CD14-positive monocyte (primary cell): ENCODE results near the gene KDM6A. TPM values are rescaled to one million over a fixed set of nuclear protein-coding genes. Genes with fewer than 3 reads are reported as not detected.

Source experiments
- DNase-seq, 3 donors: peaks; one replicate each; pipeline ENCODE4 v3.0.0-alpha.2; 2011 to 2022
- H2AFZ ChIP-seq: 2 replicates; pipeline ENCODE4 v1.6.0; 2012; ENCODE audit warnings: mild to moderate bottlenecking, low read depth, low read length, inconsistent platforms; ENCODE audit not compliant: insufficient read depth, poor library complexity, severe bottlenecking
- H3K27ac ChIP-seq, 2 donors: 1 replicate in 1 of 2; 2 replicates in 1 of 2; pipeline ENCODE4 v1.5.1; 2012 to 2013; ENCODE audit warnings: low read length in 2 of 2, control low read depth in 1 of 2, inconsistent platforms in 1 of 2, low read depth in 1 of 2, mild to moderate bottlenecking in 1 of 2
- H3K27me3 ChIP-seq, 2 donors: one replicate each; pipeline versions ENCODE4 v1.6.0 to v1.6.1; 2011 to 2013; ENCODE audit warnings: low read length in 2 of 2; ENCODE audit not compliant: control insufficient read depth in 2 of 2, insufficient read depth in 2 of 2
- H3K36me3 ChIP-seq, 2 donors: replicated peaks in 1 of 2; 1 replicate in 1 of 2; 2 replicates in 1 of 2; pipeline versions ENCODE4 v1.5.1 to v1.6.1; 2012 to 2013; ENCODE audit warnings: low read length in 2 of 2, control low read depth in 1 of 2, inconsistent platforms in 1 of 2, mild to moderate bottlenecking in 1 of 2; ENCODE audit not compliant: insufficient read depth in 2 of 2, control insufficient read depth in 1 of 2
- H3K4me1 ChIP-seq, 2 donors: 1 replicate in 1 of 2; 2 replicates in 1 of 2; pipeline versions ENCODE4 v1.5.1 to v1.6.1; 2012 to 2013; ENCODE audit warnings: low read length in 2 of 2, control low read depth in 1 of 2, inconsistent platforms in 1 of 2, mild to moderate bottlenecking in 1 of 2, moderate library complexity in 1 of 2; ENCODE audit not compliant: insufficient read depth in 2 of 2, control insufficient read depth in 1 of 2
- H3K4me2 ChIP-seq: replicated peaks from 2 replicates; pipeline ENCODE3; 2012; ENCODE audit warnings: low read length, moderate library complexity, mild to moderate bottlenecking; ENCODE audit not compliant: poor library complexity, severe bottlenecking; ENCODE audit errors: extremely low read depth
- H3K4me3 ChIP-seq, 3 experiments: fragments of 200-600 bp in 1 of 3; sonication (generic) in 1 of 3; replicated peaks in 1 of 3; 1 replicate in 2 of 3; 2 replicates in 1 of 3; pipeline ENCODE4 v1.5.1; 2011 to 2013; ENCODE audit warnings: low read length in 3 of 3, mild to moderate bottlenecking in 3 of 3, control low read depth in 2 of 3, low read depth in 2 of 3, inconsistent platforms in 1 of 3, moderate library complexity in 1 of 3
- H3K79me2 ChIP-seq: 2 replicates; pipeline ENCODE4 v1.6.0; 2012; ENCODE audit warnings: mild to moderate bottlenecking, control low read depth, inconsistent platforms, low read length, moderate library complexity; ENCODE audit not compliant: insufficient read depth
- H3K9ac ChIP-seq: 2 replicates; pipeline ENCODE4 v1.6.0; 2017; ENCODE audit warnings: low read length, mild to moderate bottlenecking; ENCODE audit not compliant: insufficient read depth, poor library complexity, severe bottlenecking
- H3K9me3 ChIP-seq, 2 donors: replicated peaks in 1 of 2; 1 replicate in 1 of 2; 2 replicates in 1 of 2; pipeline versions ENCODE4 v1.5.1 to v1.6.1; 2012 to 2013; ENCODE audit warnings: low read length in 2 of 2, control low read depth in 1 of 2; ENCODE audit not compliant: control insufficient read depth in 1 of 2, insufficient read depth in 1 of 2
- H4K20me1 ChIP-seq: 2 replicates; pipeline ENCODE4 v1.6.0; 2012; ENCODE audit warnings: mild to moderate bottlenecking, low read length, control low read depth, moderate library complexity; ENCODE audit not compliant: insufficient read depth
- H3K27ac Mint-ChIP-seq, 7 donors: one replicate each; pipeline ENCODE4 v1.8.0; 2020; ENCODE audit warnings: mild to moderate bottlenecking in 7 of 7, mixed read lengths in 7 of 7, moderate library complexity in 6 of 7, inconsistent platforms in 2 of 7
- H3K27me3 Mint-ChIP-seq, 3 donors: one replicate each; pipeline ENCODE4 v1.8.0; 2021 to 2022; ENCODE audit warnings: low read depth in 3 of 3, mild to moderate bottlenecking in 3 of 3, mixed read lengths in 3 of 3, moderate library complexity in 3 of 3, inconsistent platforms in 1 of 3
- H3K36me3 Mint-ChIP-seq, 2 donors: one replicate each; pipeline ENCODE4 v1.8.0; 2020; ENCODE audit warnings: mixed read lengths in 2 of 2, inconsistent platforms in 1 of 2, mild to moderate bottlenecking in 1 of 2
- H3K4me1 Mint-ChIP-seq: one replicate; pipeline ENCODE4 v1.8.0; 2020; ENCODE audit warnings: mild to moderate bottlenecking, mixed read lengths
- H3K4me3 Mint-ChIP-seq, 2 donors: one replicate each; pipeline ENCODE4 v1.8.0; 2020; ENCODE audit warnings: mild to moderate bottlenecking in 2 of 2, mixed read lengths in 2 of 2, moderate library complexity in 1 of 2
- H3K9me3 Mint-ChIP-seq, 7 donors: one replicate each; pipeline ENCODE4 v1.8.0; 2020 to 2022; ENCODE audit warnings: mixed read lengths in 7 of 7, mild to moderate bottlenecking in 6 of 7, moderate library complexity in 6 of 7, inconsistent platforms in 2 of 7
- WGBS: methylation state at CpG from one replicate; pipeline ENCODE4 v1.1.5; 2013; ENCODE audit warnings: missing lambda C conversion rate; ENCODE audit not compliant: insufficient coverage; 5-methylcytosine and 5-hydroxymethylcytosine counted together
- intact Hi-C, 2 donors: fragments of 100-400 bp; cut with micrococcal nuclease; formaldehyde crosslinking; loops; one replicate each; pipeline versions ENCODE4 v1.15.0 to v1.15.1; 2023
- polyA plus RNA-seq, 3 donors: library from polyadenylated mRNA; depleted of rRNA in 1 of 3; unstranded in 2 of 3; stranded (reverse) in 1 of 3; fragments of 300-500 nt in 2 of 3; fragments of >200 nt in 1 of 3; fragmentation: Illumina TruSeq in 2 of 3; gene quantifications; 1 replicate in 2 of 3; 2 replicates in 1 of 3; pipeline ENCODE4 v1.2.3, GENCODE V29; 2012 to 2021
- TF ChIP-seq, protein P1 (sequence below): fragments of 200-600 bp; IDR thresholded peaks from one replicate; pipeline ENCODE4 v1.8.0; 2022; ENCODE audit warnings: antibody characterized with exemption, mild to moderate bottlenecking

Gene KDM6A
- polyA plus RNA-seq, 3 donors: 7.6 to 35.0 (median 13.8) TPM

DNA sequence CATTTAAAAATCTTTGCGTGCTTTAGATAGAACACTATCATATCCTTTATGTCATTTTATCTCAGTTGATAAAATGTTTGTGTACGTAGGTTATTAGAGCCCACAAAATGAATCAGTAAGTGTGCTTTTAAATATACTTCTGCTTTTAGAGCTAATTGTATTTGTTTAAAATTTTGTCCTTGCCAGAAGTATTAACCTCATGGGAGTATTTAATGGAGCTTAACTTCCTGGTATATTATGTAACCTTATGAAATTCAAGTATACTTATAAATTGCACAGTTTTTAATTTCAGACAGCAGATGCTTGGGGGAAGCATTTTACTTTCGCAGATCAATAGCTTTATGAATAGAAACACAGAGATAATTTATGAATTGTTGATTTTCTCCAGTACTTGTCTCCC is 237.5 kb downstream of the KDM6A start:
- DNase-seq: no peak
- Mint-ChIP-seq H3K4me3 (no peak overlapping the region), H3K27ac (no peak overlapping the region), H3K36me3 (peaks cover 34 to 64% of the 10 kb centered on the region in 2 donors), H3K27me3 (no peaks in the 10 kb centered on the region), H3K9me3 (peaks cover 0 to 2% (median 0%) of the 10 kb centered on the region in 7 donors), H3K4me1 (no peaks in the 10 kb centered on the region)
- Histone ChIP-seq H3K27me3 (no peaks in the 10 kb centered on the region), H3K9ac (no peak overlapping the region), H3K79me2 (no peaks in the 10 kb centered on the region), H2AFZ (no peak overlapping the region), H3K4me2 (no peak overlapping the region), H3K4me1 (no peaks in the 10 kb centered on the region), H3K4me3 (no peak overlapping the region), H3K36me3 (peaks cover 15 to 80% of the 10 kb centered on the region in 2 donors), H3K27ac (no peak overlapping the region), H3K9me3 (no peaks in the 10 kb centered on the region), H4K20me1 (no peaks in the 10 kb centered on the region)
- intact Hi-C loops: no loop called here
- WGBS: no CpG with 5 or more reads among the region's 3 CpGs
- TF ChIP-seq, protein P1, sequence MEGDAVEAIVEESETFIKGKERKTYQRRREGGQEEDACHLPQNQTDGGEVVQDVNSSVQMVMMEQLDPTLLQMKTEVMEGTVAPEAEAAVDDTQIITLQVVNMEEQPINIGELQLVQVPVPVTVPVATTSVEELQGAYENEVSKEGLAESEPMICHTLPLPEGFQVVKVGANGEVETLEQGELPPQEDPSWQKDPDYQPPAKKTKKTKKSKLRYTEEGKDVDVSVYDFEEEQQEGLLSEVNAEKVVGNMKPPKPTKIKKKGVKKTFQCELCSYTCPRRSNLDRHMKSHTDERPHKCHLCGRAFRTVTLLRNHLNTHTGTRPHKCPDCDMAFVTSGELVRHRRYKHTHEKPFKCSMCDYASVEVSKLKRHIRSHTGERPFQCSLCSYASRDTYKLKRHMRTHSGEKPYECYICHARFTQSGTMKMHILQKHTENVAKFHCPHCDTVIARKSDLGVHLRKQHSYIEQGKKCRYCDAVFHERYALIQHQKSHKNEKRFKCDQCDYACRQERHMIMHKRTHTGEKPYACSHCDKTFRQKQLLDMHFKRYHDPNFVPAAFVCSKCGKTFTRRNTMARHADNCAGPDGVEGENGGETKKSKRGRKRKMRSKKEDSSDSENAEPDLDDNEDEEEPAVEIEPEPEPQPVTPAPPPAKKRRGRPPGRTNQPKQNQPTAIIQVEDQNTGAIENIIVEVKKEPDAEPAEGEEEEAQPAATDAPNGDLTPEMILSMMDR: no peak

DNA sequence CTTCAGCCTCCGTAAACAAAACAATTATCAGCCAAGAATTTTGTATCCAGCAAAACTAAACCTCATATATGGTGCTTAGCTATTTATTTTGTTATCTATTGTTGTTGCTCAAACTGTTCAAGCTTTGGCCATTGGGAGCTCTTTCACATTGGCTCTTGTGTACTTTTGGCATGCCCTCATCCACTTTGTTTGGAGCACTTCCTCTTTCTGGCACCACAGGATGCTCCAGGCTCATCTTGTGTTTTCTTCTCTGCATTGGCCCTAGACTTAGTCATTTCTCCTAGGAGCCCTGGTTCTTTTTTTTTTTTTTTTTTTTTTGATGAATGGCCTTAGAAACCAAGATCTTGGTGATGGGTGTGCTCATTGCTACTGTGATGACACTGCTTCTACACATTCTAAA is 253.2 kb downstream of the KDM6A start:
- no peak overlapping the region for H2AFZ ChIP-seq
- no peak overlapping the region for H3K4me3 ChIP-seq
- Mint-ChIP-seq H3K27ac (no peak overlapping the region), H3K4me1 (no peaks in the 10 kb centered on the region), H3K36me3 (no peaks in the 10 kb centered on the region), H3K27me3 (peaks cover 0 to 5% (median 1%) of the 10 kb centered on the region in 3 donors), H3K4me3 (no peak overlapping the region), H3K9me3 (peaks cover 0 to 13% (median 10%) of the 10 kb centered on the region in 7 donors)
- no peak overlapping the region for H3K27ac ChIP-seq
- H3K27me3 ChIP-seq: no peaks in the 10 kb centered on the region
- WGBS: no CpG with 5 or more reads among the region's 1 CpG
- H3K36me3 ChIP-seq: no peaks in the 10 kb centered on the region
- H3K4me1 ChIP-seq: no peaks in the 10 kb centered on the region
- DNase-seq: no peak
- H3K9ac ChIP-seq: no peak overlapping the region
- TF ChIP-seq, protein P1: no peak
- H3K9me3 ChIP-seq: no peaks in the 10 kb centered on the region
- no peak overlapping the region for H3K4me2 ChIP-seq
- intact Hi-C loops: no loop called here
- H4K20me1 ChIP-seq: no peaks in the 10 kb centered on the region
- H3K79me2 ChIP-seq: no peaks in the 10 kb centered on the region
